ENCODE results near the gene DLD. TPM values are rescaled to one million over a fixed set of nuclear protein-coding genes. Genes with fewer than 3 reads are reported as not detected.
"Not testable (repeated sequence)": the region's sequence is repeated elsewhere in the genome, so short reads cannot be mapped to it uniquely, and the experiment has no call there.

Gene DLD
- total and polyA plus RNA-seq, 2 of the 8 experiments (the other 6 are each of a cell fraction or from before 2014, with no cell fraction given), result 63.7 to 88.5 TPM

DNA sequence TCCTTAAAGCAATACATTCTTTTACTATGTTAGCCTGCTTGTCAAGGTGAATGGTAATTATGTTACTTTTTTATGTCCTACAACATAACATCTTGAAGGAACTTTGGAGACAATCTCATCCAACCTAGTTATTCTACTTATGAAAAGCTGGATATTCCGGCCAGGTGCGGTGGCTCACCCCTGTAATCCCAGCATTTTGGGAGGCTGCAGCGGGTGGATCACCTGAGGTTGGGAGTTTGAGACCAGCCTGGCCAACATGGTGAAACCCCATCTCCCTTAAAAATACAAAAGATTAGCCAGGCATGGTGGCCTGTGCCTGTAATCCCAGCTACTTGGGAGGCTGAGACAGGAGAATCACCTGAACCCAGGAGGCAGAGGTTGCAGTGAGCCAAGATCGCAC lies 66.0 kb downstream of the DLD start:
- H2BK5ac ChIP-seq (ENCODE audit: low read depth, low read length); H2BK120ac ChIP-seq (replicated peaks; ENCODE audit: low read depth, low read length); H3K27me3 ChIP-seq (replicated peaks in 1 of 4; ENCODE audit: control insufficient read depth in 3 of 4, extremely low read depth in 1 of 4, insufficient read depth in 3 of 4, low read length in 3 of 4); POLR2A ChIA-PET (ENCODE audit: partially characterized antibody); H2BK15ac ChIP-seq (ENCODE audit: low read length); H3K23me2 ChIP-seq (ENCODE audit: low read depth, low read length); H4K20me1 ChIP-seq (replicated peaks in 1 of 2; ENCODE audit: control insufficient read depth in 1 of 2, insufficient read depth in 2 of 2, low read length in 2 of 2); H3K4ac ChIP-seq (replicated peaks; ENCODE audit: insufficient read length, low read depth, low read length); H4K91ac ChIP-seq (replicated peaks; ENCODE audit: insufficient read length, low read length); H3K4me3 ChIP-seq (ENCODE audit: extremely low read depth in 1 of 4, insufficient read depth in 2 of 4, low read depth in 3 of 4, low read length in 4 of 4); H4K8ac ChIP-seq (ENCODE audit: extremely low read depth, insufficient read depth, low read length); H3K79me1 ChIP-seq (ENCODE audit: low read depth, low read length); H3K79me2 ChIP-seq (ENCODE audit: control insufficient read depth in 1 of 2, insufficient read depth in 2 of 2, low read length in 2 of 2); H2AK5ac ChIP-seq (ENCODE audit: low read depth, low read length); DNase-seq (ENCODE audit: low read depth in 1 of 2, low spot score in 2 of 2); H3K27ac ChIP-seq (ENCODE audit: low read depth, low read length); FAIRE-seq; H3K18ac ChIP-seq (ENCODE audit: extremely low read depth, low read length); H3K4me2 ChIP-seq (ENCODE audit: insufficient read depth in 1 of 2, low read depth in 2 of 2, low read length in 2 of 2); H3K23ac ChIP-seq (ENCODE audit: insufficient read length); H3K14ac ChIP-seq (ENCODE audit: insufficient read length); H3K9me3 ChIP-seq (ENCODE audit: insufficient read depth in 2 of 2, low read depth in 1 of 2, low read length in 1 of 2); H4K5ac ChIP-seq (ENCODE audit: insufficient read length, low read depth, low read length); H2BK20ac ChIP-seq (ENCODE audit: low read length); H2AFZ ChIP-seq (ENCODE audit: low read length); H3K56ac ChIP-seq (replicated peaks; ENCODE audit: insufficient read length, low read depth, low read length); H3K9ac ChIP-seq (replicated peaks in 1 of 4; ENCODE audit: extremely low read depth in 1 of 4, low read depth in 3 of 4, low read length in 3 of 4); H2BK12ac ChIP-seq (ENCODE audit: low read depth, low read length): not testable (repeated sequence)
- peaks cover 4 to 21% (median 13%) of the 10 kb centered on the region in 4 experiments for H3K4me1 ChIP-seq (replicated peaks in 1 of 4; ENCODE audit: control insufficient read depth in 3 of 4, insufficient read depth in 4 of 4, low read length in 3 of 4)
- WGBS, 2 experiments (ENCODE audit: extremely low coverage in 1 of 2, insufficient coverage in 1 of 2, insufficient read length in 1 of 2, insufficient replicate concordance in 2 of 2, low coverage in 1 of 2, low lambda C conversion rate in 2 of 2, missing lambda C conversion rate in 1 of 2), result 97% methylated on average over 4 of the region's 4 CpGs; no CpG with 5 or more reads in 1 of the 2 experiments
- H3K36me3 ChIP-seq (ENCODE audit: control insufficient read depth in 2 of 4, insufficient read depth in 4 of 4, low read length in 3 of 4), result peaks cover 0 to 50% (median 14%) of the 10 kb centered on the region in 4 experiments; a peak in 5 of 8 replicates
- CTCF ChIA-PET (ENCODE audit: partially characterized antibody), result interaction anchor here (0.6 kb wide), 1 partner anchor 58 kb away, joined by 3 read pairs; no protein-coding TSS in a partner anchor

All from H1 (cell line).